PC-3 (cell line): ENCODE measurements around the gene DNAJA2.

Source experiments
- EZH2 ChIP-seq: fragments of 300-600 bp; sonication (generic); IDR thresholded peaks from one replicate; pipeline ENCODE4 v1.6.1; 2017; ENCODE audit warnings: antibody characterized with exemption, mild to moderate bottlenecking, low read length; ENCODE audit not compliant: unreplicated experiment
- EZH2phosphoT487 ChIP-seq: fragments of 300-600 bp; sonication (generic); IDR thresholded peaks from 2 replicates; pipeline ENCODE4 v1.6.1; 2018; ENCODE audit warnings: mild to moderate bottlenecking, antibody characterized with exemption, low read length, borderline replicate concordance
- TF ChIP-seq, protein P1 (sequence below): fragments of 300-600 bp; sonication (generic); conservative IDR thresholded peaks from 2 replicates; pipeline ENCODE4 v1.5.1; 2017; ENCODE audit warnings: antibody characterized with exemption, low read depth, mild to moderate bottlenecking, low read length

- TF ChIP-seq, protein P1, sequence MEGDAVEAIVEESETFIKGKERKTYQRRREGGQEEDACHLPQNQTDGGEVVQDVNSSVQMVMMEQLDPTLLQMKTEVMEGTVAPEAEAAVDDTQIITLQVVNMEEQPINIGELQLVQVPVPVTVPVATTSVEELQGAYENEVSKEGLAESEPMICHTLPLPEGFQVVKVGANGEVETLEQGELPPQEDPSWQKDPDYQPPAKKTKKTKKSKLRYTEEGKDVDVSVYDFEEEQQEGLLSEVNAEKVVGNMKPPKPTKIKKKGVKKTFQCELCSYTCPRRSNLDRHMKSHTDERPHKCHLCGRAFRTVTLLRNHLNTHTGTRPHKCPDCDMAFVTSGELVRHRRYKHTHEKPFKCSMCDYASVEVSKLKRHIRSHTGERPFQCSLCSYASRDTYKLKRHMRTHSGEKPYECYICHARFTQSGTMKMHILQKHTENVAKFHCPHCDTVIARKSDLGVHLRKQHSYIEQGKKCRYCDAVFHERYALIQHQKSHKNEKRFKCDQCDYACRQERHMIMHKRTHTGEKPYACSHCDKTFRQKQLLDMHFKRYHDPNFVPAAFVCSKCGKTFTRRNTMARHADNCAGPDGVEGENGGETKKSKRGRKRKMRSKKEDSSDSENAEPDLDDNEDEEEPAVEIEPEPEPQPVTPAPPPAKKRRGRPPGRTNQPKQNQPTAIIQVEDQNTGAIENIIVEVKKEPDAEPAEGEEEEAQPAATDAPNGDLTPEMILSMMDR: no peak
- TF ChIP-seq EZH2phosphoT487: no peak
- no peak for TF ChIP-seq EZH2
These were observed 58.8 kb downstream of the DNAJA2 start for GRCh38 chr16:46914556-46915201.
